ENCODE measurements around the gene TM9SF1. TPM values are rescaled to one million over a fixed set of nuclear protein-coding genes. Genes with fewer than 3 reads are reported as not detected.
A peak's percentile ranks its signal among the peaks of the same experiment; 100 is the strongest.

The TM9SF1 gene
- total RNA-seq, 5 donors from 2014 or later (not counting 1 experiment from before 2014, with no cell fraction given): 19.0 to 29.5 (median 21.8) TPM

- H3K4me3 ChIP-seq (ENCODE audit: control insufficient read depth in 1 of 2, extremely low read depth in 1 of 2, low read length in 1 of 2): peak overlapping the region; percentile 48 to 58
- peaks cover 25 to 48% (median 34%) of the 10 kb centered on the region in 3 donors for H3K4me1 Mint-ChIP-seq
- CTCF ChIA-PET: no interaction called here
Measured at GRCh38 chr14:24172261-24172860, 22.9 kb downstream of the TM9SF1 start.

GRCh38 chr14:24171422-24172260, 23.6 kb downstream of the TM9SF1 start, which contains the start of gene REC8:
Gene REC8, plus strand, starts transcription at chr14:24172080. Its CDS starts 473 bp downstream, at chr14:24172553.
- peak within 1 kb of the TSS; percentile 27 for H3K27ac ChIP-seq (ENCODE audit: low read length)
- no peaks in the 10 kb centered on the region for H3K27me3 ChIP-seq (replicated peaks in 1 of 2; ENCODE audit: control insufficient read depth in 2 of 2, extremely low read depth in 1 of 2, insufficient read depth in 2 of 2, low read length in 1 of 2)
- peak within 1 kb of the TSS; percentile 48 to 58 for H3K4me3 ChIP-seq (ENCODE audit: control insufficient read depth in 1 of 2, extremely low read depth in 1 of 2, low read length in 1 of 2)
- Mint-ChIP-seq H3K36me3 (peaks cover 34% of the 10 kb centered on the region), H3K27me3 (no peaks in the 10 kb centered on the region), H3K4me3 (peak within 1 kb of the TSS; percentile 79 to 91 (median 86)), H3K27ac (peak within 1 kb of the TSS; percentile 87 to 93), H3K9me3 (no peaks in the 10 kb centered on the region), H3K4me1 (peaks cover 26 to 52% (median 37%) of the 10 kb centered on the region in 3 donors)
- peaks cover 3 to 22% of the 10 kb centered on the region in 2 donors for H3K36me3 ChIP-seq (ENCODE audit: control insufficient read depth in 2 of 2, extremely low read depth in 1 of 2, insufficient read depth in 1 of 2, low read length in 1 of 2)
- ChIA-PET CTCF (interaction anchor here in 1 of 2 donors (0.6 to 0.7 kb wide), 2 partner anchors 9 to 11 kb away, joined by 3 to 4 read pairs; partner anchors contain the start of gene IRF9), POLR2A (interaction anchor here (0.5 to 1.2 kb wide), 6 partner anchors 8 to 227 kb away, joined by 4 to 9 read pairs (median 4); partner anchors contain the start of gene NYNRIN (in 1 of the 2))
- peak; percentile 79 to 88 (median 85) for ATAC-seq (replicated peaks in 1 of 4)
- peak; percentile 47 to 87 (median 77) for DNase-seq
- 21% methylated on average over 51 of the region's 63 CpGs for WGBS (ENCODE audit: insufficient coverage)
- H3K9me3 ChIP-seq: no peaks in the 10 kb centered on the region
- H3K4me1 ChIP-seq (ENCODE audit: control insufficient read depth in 1 of 2, extremely low read depth in 1 of 2, insufficient read depth in 2 of 2, low read length in 2 of 2): peaks cover 2 to 28% of the 10 kb centered on the region in 2 experiments

More at GRCh38 chr14:24172261-24172860, 22.9 kb downstream of the TM9SF1 start:
- Histone ChIP-seq H3K9me3 (no peaks in the 10 kb centered on the region), H3K27ac (ENCODE audit: low read length) (peak overlapping the region; percentile 27), H3K4me1 (ENCODE audit: control insufficient read depth in 1 of 2, extremely low read depth in 1 of 2, insufficient read depth in 2 of 2, low read length in 2 of 2) (peaks cover 2 to 28% of the 10 kb centered on the region in 2 experiments), H3K27me3 (replicated peaks in 1 of 2; ENCODE audit: control insufficient read depth in 2 of 2, extremely low read depth in 1 of 2, insufficient read depth in 2 of 2, low read length in 1 of 2) (no peaks in the 10 kb centered on the region), H3K36me3 (ENCODE audit: control insufficient read depth in 2 of 2, extremely low read depth in 1 of 2, insufficient read depth in 1 of 2, low read length in 1 of 2) (peaks cover 4 to 24% of the 10 kb centered on the region in 2 donors)
- 60% methylated on average over 12 of the region's 30 CpGs for WGBS (ENCODE audit: insufficient coverage)
- no peak for DNase-seq
- Mint-ChIP-seq H3K36me3 (peaks cover 29% of the 10 kb centered on the region), H3K9me3 (no peaks in the 10 kb centered on the region), H3K27me3 (no peaks in the 10 kb centered on the region), H3K4me3 (peak overlapping the region; percentile 79 to 91 (median 86)), H3K27ac (peak overlapping the region; percentile 63 to 87)
- POLR2A ChIA-PET: interaction anchor here in 1 of 2 donors (0.5 kb wide), 1 partner anchor 59 kb away, joined by 6 read pairs; no protein-coding TSS in a partner anchor
- ATAC-seq (replicated peaks in 1 of 4): no peak

- CTCF ChIA-PET: no interaction called here
- WGBS (ENCODE audit: insufficient coverage): 85% methylated on average over 3 of the region's 3 CpGs
- peaks cover 6 to 58% of the 10 kb centered on the region in 2 experiments for H3K4me1 ChIP-seq (ENCODE audit: control insufficient read depth in 1 of 2, extremely low read depth in 1 of 2, insufficient read depth in 2 of 2, low read length in 2 of 2)
Measured at GRCh38 chr14:24167469-24168114, 27.6 kb downstream of the TM9SF1 start.

GRCh38 chr14:24165785-24166184, 29.5 kb downstream of the TM9SF1 start:
- ChIA-PET CTCF (no interaction called here), POLR2A (interaction anchor here in 1 of 2 donors (0.5 kb wide), 1 partner anchor 44 kb away, joined by 5 read pairs; no protein-coding TSS in a partner anchor)
- peak overlapping the region in 1 of 3 donors; percentile 92 for H3K4me3 Mint-ChIP-seq
- DNase-seq (no peak), ATAC-seq (replicated peaks in 1 of 4) (no peak)
- H3K27ac Mint-ChIP-seq: peak overlapping the region; percentile 61 to 68
- peaks cover 59% of the 10 kb centered on the region for H3K36me3 Mint-ChIP-seq
- H3K36me3 ChIP-seq (ENCODE audit: control insufficient read depth in 2 of 2, extremely low read depth in 1 of 2, insufficient read depth in 1 of 2, low read length in 1 of 2): peaks cover 18 to 59% of the 10 kb centered on the region in 2 donors
- H3K27me3 Mint-ChIP-seq: no peaks in the 10 kb centered on the region
- peaks cover 5 to 54% of the 10 kb centered on the region in 2 experiments for H3K4me1 ChIP-seq (ENCODE audit: control insufficient read depth in 1 of 2, extremely low read depth in 1 of 2, insufficient read depth in 2 of 2, low read length in 2 of 2)
- H3K4me3 ChIP-seq (ENCODE audit: control insufficient read depth in 1 of 2, extremely low read depth in 1 of 2, low read length in 1 of 2): no peak overlapping the region
- WGBS (ENCODE audit: insufficient coverage): 100% methylated on average over 1 of the region's 5 CpGs
- H3K9me3 ChIP-seq: no peaks in the 10 kb centered on the region
- H3K4me1 Mint-ChIP-seq: peaks cover 54 to 70% (median 68%) of the 10 kb centered on the region in 3 donors
- no peak overlapping the region for H3K27ac ChIP-seq (ENCODE audit: low read length)
- no peaks in the 10 kb centered on the region for H3K9me3 Mint-ChIP-seq
- H3K27me3 ChIP-seq (replicated peaks in 1 of 2; ENCODE audit: control insufficient read depth in 2 of 2, extremely low read depth in 1 of 2, insufficient read depth in 2 of 2, low read length in 1 of 2): no peaks in the 10 kb centered on the region

More at GRCh38 chr14:24167469-24168114, 27.6 kb downstream of the TM9SF1 start:
- H3K4me1 Mint-ChIP-seq: peaks cover 51 to 67% (median 65%) of the 10 kb centered on the region in 3 donors
- Histone ChIP-seq H3K9me3 (no peaks in the 10 kb centered on the region), H3K27ac (ENCODE audit: low read length) (no peak overlapping the region), H3K36me3 (ENCODE audit: control insufficient read depth in 2 of 2, extremely low read depth in 1 of 2, insufficient read depth in 1 of 2, low read length in 1 of 2) (peaks cover 18 to 58% of the 10 kb centered on the region in 2 donors), H3K4me3 (ENCODE audit: control insufficient read depth in 1 of 2, extremely low read depth in 1 of 2, low read length in 1 of 2) (no peak overlapping the region), H3K27me3 (replicated peaks in 1 of 2; ENCODE audit: control insufficient read depth in 2 of 2, extremely low read depth in 1 of 2, insufficient read depth in 2 of 2, low read length in 1 of 2) (no peaks in the 10 kb centered on the region)
- POLR2A ChIA-PET: no interaction called here
- H3K27ac Mint-ChIP-seq: peak overlapping the region in 1 of 2 donors; percentile 76
- peaks cover 53% of the 10 kb centered on the region for H3K36me3 Mint-ChIP-seq
- DNase-seq (no peak), ATAC-seq (replicated peaks in 1 of 4) (no peak)
- H3K27me3 Mint-ChIP-seq: no peaks in the 10 kb centered on the region
- no peaks in the 10 kb centered on the region for H3K9me3 Mint-ChIP-seq
- no peak overlapping the region for H3K4me3 Mint-ChIP-seq

- Mint-ChIP-seq H3K4me1 (peaks cover 62 to 71% (median 69%) of the 10 kb centered on the region in 3 donors), H3K36me3 (peaks cover 62% of the 10 kb centered on the region), H3K27ac (peak overlapping the region; percentile 79 to 99), H3K9me3 (no peaks in the 10 kb centered on the region), H3K27me3 (no peaks in the 10 kb centered on the region), H3K4me3 (peak overlapping the region; percentile 39 to 92 (median 52))
- Histone ChIP-seq H3K27me3 (replicated peaks in 1 of 2; ENCODE audit: control insufficient read depth in 2 of 2, extremely low read depth in 1 of 2, insufficient read depth in 2 of 2, low read length in 1 of 2) (no peaks in the 10 kb centered on the region), H3K27ac (ENCODE audit: low read length) (no peak overlapping the region), H3K9me3 (no peaks in the 10 kb centered on the region), H3K4me3 (ENCODE audit: control insufficient read depth in 1 of 2, extremely low read depth in 1 of 2, low read length in 1 of 2) (no peak overlapping the region), H3K36me3 (ENCODE audit: control insufficient read depth in 2 of 2, extremely low read depth in 1 of 2, insufficient read depth in 1 of 2, low read length in 1 of 2) (peaks cover 22 to 63% of the 10 kb centered on the region in 2 donors), H3K4me1 (ENCODE audit: control insufficient read depth in 1 of 2, extremely low read depth in 1 of 2, insufficient read depth in 2 of 2, low read length in 2 of 2) (peaks cover 8 to 61% of the 10 kb centered on the region in 2 experiments)
- WGBS (ENCODE audit: insufficient coverage): 91% methylated on average over 14 of the region's 14 CpGs
- CTCF ChIA-PET: interaction anchor here in 1 of 2 donors (0.6 kb wide), 1 partner anchor 221 kb away, joined by 4 read pairs; no protein-coding TSS in a partner anchor
- no peak for DNase-seq
- POLR2A ChIA-PET: interaction anchor here in 1 of 2 donors (1.0 kb wide), 1 partner anchor 16 kb away, joined by 3 read pairs; no protein-coding TSS in a partner anchor
- no peak for ATAC-seq (replicated peaks in 1 of 4)
Measured at GRCh38 chr14:24164518-24164991, 30.7 kb downstream of the TM9SF1 start.

Measured in T-cell (primary cell).